Measurements from ENCODE around the gene RAB40C. TPM values are rescaled to one million over a fixed set of nuclear protein-coding genes. Genes with fewer than 3 reads are reported as not detected.
A peak's percentile ranks its signal among the peaks of the same experiment; 100 is the strongest.
"Not testable (repeated sequence)": the region's sequence is repeated elsewhere in the genome, so short reads cannot be mapped to it uniquely, and the experiment has no call there.

RAB40C gene
- total RNA-seq, 4 donors from 2014 or later, result 103 to 161 (median 122) TPM

DNA sequence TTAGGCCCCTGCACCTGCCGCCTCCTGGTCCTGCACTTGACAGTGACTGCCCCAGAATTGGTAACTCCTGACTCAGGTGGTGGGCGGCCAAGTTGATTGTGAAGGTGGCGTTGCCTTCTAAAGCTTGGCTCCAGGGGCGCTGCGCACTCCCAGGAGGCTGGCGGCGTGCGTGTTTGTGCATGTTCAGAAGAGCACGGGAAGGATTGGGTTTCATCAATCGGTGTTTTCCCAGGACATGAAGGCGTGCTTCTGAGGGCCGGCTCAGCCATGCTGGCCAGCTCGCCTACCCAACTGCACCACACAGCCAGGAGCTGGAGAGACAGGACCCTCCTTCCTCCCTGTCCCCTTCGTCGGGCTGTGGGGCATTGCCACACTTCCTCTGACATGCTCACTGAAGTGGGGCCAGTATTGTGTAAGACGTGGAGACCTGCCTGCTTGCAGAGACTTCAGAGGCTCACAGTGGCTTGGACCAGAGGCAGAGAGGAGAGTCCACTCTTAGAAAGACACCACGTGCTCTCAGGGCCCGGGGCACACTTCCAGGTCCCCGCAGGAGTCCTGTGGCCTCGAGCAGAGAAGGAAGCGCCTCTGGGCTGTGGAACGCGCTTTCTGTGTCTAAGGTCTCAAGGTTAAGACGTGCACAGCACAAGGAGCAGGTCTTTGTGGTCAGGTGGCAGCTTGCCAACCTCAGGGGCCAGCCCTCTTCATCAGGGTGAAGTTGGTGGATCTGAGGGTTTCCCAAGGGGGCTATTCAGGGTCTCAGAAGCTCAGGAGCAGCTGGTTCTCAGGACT, 2.8 kb downstream of the RAB40C start:
- peak in 1 of 2 donors; percentile 55 for DNase-seq (ENCODE audit: low spot score in 2 of 2)
- intact Hi-C loops (cut with DNase I; ENCODE audit: low total_unique reads), result no loop called here
- WGBS, 2 donors, result 27 to 58% methylated on average over 21 to 23 of the region's 24 CpGs
- TF ChIP-seq, protein P1, sequence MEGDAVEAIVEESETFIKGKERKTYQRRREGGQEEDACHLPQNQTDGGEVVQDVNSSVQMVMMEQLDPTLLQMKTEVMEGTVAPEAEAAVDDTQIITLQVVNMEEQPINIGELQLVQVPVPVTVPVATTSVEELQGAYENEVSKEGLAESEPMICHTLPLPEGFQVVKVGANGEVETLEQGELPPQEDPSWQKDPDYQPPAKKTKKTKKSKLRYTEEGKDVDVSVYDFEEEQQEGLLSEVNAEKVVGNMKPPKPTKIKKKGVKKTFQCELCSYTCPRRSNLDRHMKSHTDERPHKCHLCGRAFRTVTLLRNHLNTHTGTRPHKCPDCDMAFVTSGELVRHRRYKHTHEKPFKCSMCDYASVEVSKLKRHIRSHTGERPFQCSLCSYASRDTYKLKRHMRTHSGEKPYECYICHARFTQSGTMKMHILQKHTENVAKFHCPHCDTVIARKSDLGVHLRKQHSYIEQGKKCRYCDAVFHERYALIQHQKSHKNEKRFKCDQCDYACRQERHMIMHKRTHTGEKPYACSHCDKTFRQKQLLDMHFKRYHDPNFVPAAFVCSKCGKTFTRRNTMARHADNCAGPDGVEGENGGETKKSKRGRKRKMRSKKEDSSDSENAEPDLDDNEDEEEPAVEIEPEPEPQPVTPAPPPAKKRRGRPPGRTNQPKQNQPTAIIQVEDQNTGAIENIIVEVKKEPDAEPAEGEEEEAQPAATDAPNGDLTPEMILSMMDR (IDR thresholded peaks at IDR 0.05), result peak in 1 of 3 donors; percentile 31
- TF ChIP-seq POLR2A (IDR thresholded peaks at IDR 0.05), result no peak
- no peak overlapping the region for H3K4me3 ChIP-seq (ENCODE audit: low read depth, poor library complexity, severe bottlenecking)

DNA sequence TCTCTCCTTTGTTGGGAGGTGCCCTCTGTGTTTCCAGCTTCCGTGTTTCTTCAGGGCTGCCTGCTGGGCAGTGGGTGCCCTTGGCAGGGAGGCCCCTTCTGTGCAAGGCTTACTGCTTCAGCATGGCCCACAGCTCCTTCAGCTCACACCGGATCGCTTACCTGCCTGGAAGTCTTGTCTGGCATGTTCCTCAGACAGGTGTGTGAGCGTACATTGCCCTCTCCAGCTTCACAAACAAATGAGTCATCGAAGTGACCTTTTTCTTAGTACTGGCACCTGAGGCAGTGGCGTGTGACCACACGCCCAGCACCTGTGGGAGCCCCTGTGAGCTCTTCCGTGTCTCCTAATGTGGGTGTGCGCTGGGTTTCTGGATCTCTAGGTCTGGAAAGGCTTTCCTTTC, 3.5 kb downstream of the RAB40C start:
- no peak overlapping the region for H3K4me3 ChIP-seq (ENCODE audit: low read depth, poor library complexity, severe bottlenecking)
- WGBS, 2 donors, result 62 to 77% methylated on average over 9 of the region's 9 CpGs
- intact Hi-C loops (cut with DNase I; ENCODE audit: low total_unique reads), result no loop called here
- DNase-seq (ENCODE audit: low spot score in 2 of 2), result no peak
- TF ChIP-seq POLR2A (IDR thresholded peaks at IDR 0.05), result no peak

DNA sequence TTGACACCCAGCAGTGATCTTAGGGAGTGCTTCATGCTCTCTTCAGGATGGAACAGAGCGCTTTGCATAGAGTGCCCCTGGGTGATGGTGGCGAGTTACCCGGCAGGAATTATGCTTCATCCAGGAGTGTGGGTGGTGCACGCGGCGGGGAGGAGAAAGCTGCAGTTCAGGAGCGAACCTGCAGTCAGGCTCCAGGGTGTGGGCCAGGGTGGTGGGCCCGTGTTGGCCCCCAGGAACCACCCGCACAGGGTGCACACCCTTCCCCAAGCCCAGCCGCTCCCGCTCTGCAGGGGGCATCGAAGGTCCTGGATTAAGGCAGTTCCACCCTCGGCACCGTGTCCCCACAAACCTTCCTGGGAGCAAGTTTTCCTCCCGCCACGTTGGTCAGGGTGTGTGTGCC, 3.9 kb downstream of the RAB40C start:
- intact Hi-C loops (cut with DNase I; ENCODE audit: low total_unique reads), result no loop called here

DNA sequence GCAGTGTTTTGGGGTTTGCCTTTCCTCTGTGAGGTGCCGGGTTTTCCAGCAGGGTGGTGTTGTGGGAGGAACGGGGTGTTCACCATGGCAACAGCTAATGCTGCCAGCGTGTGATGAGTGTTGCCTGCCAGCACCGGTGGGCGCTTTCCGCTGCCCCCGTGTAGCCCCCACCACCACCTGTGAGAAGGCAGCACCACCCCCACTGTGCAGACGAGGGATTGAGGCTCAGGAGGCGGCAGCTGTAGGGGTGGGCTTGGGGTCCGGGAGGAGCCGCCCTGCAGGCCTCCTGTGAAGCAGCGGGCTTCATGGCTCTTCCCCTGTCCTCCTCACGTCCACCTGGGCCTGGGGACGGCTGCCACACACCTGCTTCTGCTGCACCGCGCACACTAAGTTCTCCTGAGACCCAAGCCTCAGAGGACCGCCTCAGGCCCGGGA, 5.2 kb downstream of the RAB40C start:
- TF ChIP-seq, protein P1 (IDR thresholded peaks at IDR 0.05), result no peak
- no peak for TF ChIP-seq POLR2A (IDR thresholded peaks at IDR 0.05)
- H3K4me3 ChIP-seq (ENCODE audit: low read depth, poor library complexity, severe bottlenecking), result no peak overlapping the region
- WGBS, 2 donors, result 72 to 73% methylated on average over 11 to 18 of the region's 18 CpGs
- no peak for DNase-seq (ENCODE audit: low spot score in 2 of 2)
- intact Hi-C loops (cut with DNase I; ENCODE audit: low total_unique reads), result no loop called here

More for the DNA sequence above, 3.9 kb downstream of the RAB40C start:
- no peak overlapping the region for H3K4me3 ChIP-seq (ENCODE audit: low read depth, poor library complexity, severe bottlenecking)
- 50 to 62% methylated on average over 16 of the region's 16 CpGs for WGBS, 2 donors
- TF ChIP-seq POLR2A (IDR thresholded peaks at IDR 0.05), result no peak
- TF ChIP-seq, protein P1 (IDR thresholded peaks at IDR 0.05), result no peak
- no peak for DNase-seq (ENCODE audit: low spot score in 2 of 2)

DNA sequence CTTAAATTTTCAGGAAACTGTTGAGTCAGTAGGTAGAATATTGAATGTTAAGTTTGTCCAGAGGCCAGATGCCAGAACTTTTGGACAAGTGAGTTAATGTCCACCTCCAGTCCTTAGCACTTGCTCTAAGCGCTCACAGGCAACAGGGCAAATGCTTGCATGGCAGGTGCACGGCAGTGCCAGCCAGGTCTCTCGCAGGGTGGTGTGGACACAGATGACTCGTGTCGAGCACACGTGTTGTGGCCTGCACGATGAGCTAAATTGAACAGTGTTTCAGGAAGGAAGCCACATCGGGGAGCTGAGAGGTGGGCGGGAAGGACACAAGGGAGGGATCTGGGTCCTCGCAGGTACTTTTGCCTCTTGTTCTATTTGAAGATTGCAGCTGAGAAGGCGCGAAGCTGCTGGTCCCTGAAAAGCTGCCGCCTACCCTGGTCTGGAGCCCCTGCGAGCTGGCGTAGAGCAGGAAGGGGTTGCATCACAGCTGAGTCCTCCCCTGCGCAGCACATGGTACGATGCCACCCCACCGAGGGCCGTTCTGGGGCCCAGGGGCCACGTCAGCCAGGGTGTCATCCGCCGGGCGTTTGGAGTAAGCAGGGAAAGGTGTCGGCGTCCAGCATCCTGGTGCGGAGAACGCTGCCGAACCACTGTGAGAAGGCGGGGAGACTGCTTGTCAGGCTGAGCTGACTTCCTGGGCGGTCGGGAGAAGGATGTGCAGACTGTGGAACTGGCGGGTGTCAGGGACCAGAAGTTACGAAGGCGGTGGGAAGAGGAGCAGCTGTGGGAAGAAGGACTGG, 6.3 kb downstream of the RAB40C start:
- intact Hi-C loops (cut with DNase I; ENCODE audit: low total_unique reads), result no loop called here
- DNase-seq (ENCODE audit: low spot score in 2 of 2), result no peak
- WGBS, 2 donors, result 75 to 90% methylated on average over 34 of the region's 34 CpGs
- no peak for TF ChIP-seq POLR2A (IDR thresholded peaks at IDR 0.05)
- TF ChIP-seq, protein P1 (IDR thresholded peaks at IDR 0.05), result no peak
- no peak overlapping the region for H3K4me3 ChIP-seq (ENCODE audit: low read depth, poor library complexity, severe bottlenecking)

DNA sequence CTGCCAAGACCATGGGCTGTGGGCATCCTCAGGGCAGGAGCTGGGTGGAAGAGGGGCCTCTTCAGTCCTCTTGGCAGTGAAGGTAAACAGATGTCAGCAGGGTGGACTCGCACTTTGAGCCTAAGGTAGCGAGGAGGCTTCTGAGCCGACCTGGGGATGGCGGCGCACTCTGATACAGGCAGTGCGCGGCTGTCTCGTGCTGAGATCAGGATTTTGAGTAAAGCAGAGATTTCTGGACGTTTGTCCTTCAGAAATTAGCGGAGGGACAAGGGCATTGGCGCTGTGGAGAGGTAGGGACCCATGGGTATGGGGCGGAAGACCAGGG, 6.8 kb downstream of the RAB40C start:
- WGBS, 2 donors, result 93 to 97% methylated on average over 12 of the region's 12 CpGs

DNA sequence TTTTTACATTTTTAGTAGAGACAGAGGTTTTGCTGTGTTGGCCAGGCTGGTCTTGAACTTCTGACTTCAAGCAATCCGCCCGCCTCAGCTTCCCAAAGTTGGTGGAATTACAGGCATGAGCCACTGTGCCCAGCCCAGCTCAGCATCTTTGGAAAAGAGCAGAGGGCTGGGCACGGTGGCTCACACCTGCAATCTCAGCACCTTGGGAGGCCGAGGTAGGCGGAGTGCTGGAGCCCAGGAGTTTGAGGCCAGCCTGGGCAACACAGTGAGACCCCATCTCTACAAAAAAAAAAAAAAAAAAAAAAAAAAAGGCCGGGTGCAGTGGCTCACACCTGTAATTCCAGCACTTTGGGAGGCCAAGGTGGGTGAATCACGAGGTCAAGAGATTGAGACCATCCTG, 7.8 kb downstream of the RAB40C start:
- WGBS, 2 donors, result 91 to 94% methylated on average over 4 to 7 of the region's 7 CpGs
- DNase-seq (ENCODE audit: low spot score in 2 of 2); intact Hi-C loops (cut with DNase I; ENCODE audit: low total_unique reads); H3K4me3 ChIP-seq (ENCODE audit: low read depth, poor library complexity, severe bottlenecking): not testable (repeated sequence)

More for the DNA sequence above, 6.8 kb downstream of the RAB40C start:
- TF ChIP-seq, protein P1 (IDR thresholded peaks at IDR 0.05), result no peak
- no peak for TF ChIP-seq POLR2A (IDR thresholded peaks at IDR 0.05)
- DNase-seq (ENCODE audit: low spot score in 2 of 2), result no peak
- H3K4me3 ChIP-seq (ENCODE audit: low read depth, poor library complexity, severe bottlenecking), result no peak overlapping the region
- intact Hi-C loops (cut with DNase I; ENCODE audit: low total_unique reads), result no loop called here

Data from lower leg skin (tissue), 4 donors.